Lower lobe of right lung (tissue), 2 donors: ENCODE data around the gene STAM2. TPM values are rescaled to one million over a fixed set of nuclear protein-coding genes. Genes with fewer than 3 reads are reported as not detected.
"Not testable (repeated sequence)": the region's sequence is repeated elsewhere in the genome, so short reads cannot be mapped to it uniquely, and the experiment has no call there.

ENCODE experiments used
- ATAC-seq, 2 donors: fragments of 200-7000 bp; cut with Tn5 transposase; one replicate each; pipeline ENCODE4 v1.9.1; 2020 to 2022; ENCODE audit warnings: mild to moderate bottlenecking in 2 of 2, moderate library complexity in 2 of 2
- DNase-seq: peaks from one replicate; pipeline ENCODE4 v3.0.0-alpha.2; 2020
- H3K27ac ChIP-seq: fragments of 200-600 bp; one replicate; pipeline ENCODE4 v1.8.0; 2022
- H3K27me3 ChIP-seq: fragments of 200-600 bp; one replicate; pipeline ENCODE4 v1.8.0; 2022; ENCODE audit warnings: low read depth
- H3K36me3 ChIP-seq: fragments of 200-600 bp; one replicate; pipeline ENCODE4 v1.8.0; 2022; ENCODE audit warnings: mild to moderate bottlenecking
- H3K4me1 ChIP-seq: fragments of 200-600 bp; one replicate; pipeline ENCODE4 v1.8.0; 2022
- H3K4me3 ChIP-seq: fragments of 200-600 bp; one replicate; pipeline ENCODE4 v1.8.0; 2022; ENCODE audit warnings: mild to moderate bottlenecking
- H3K9me3 ChIP-seq: fragments of 200-600 bp; one replicate; pipeline ENCODE4 v1.8.0; 2022
- intact Hi-C: fragments of 100-400 bp; cut with DNase I; formaldehyde crosslinking; loops from one replicate; pipeline ENCODE4 v1.11.0; 2022
- total RNA-seq: library from RNA; stranded (reverse); fragmentation: NEBNext Ultra II Directional; extraction: Animal tissue kit (Norgen Biotek cat#: 25700); gene quantifications from one replicate; pipeline ENCODE4 v1.2.1, GENCODE V29; 2021
- TF ChIP-seq, protein P1 (sequence below): fragments of 200-600 bp; IDR thresholded peaks from one replicate; pipeline ENCODE4 v1.8.0; 2022; ENCODE audit warnings: antibody characterized with exemption, mild to moderate bottlenecking
- donor health status: DM: no; HTN: yes; CAD: no; lungs with severe emphysema.

STAM2 gene
- total RNA-seq, 1 donor from 2014 or later = 39.8 TPM

DNA sequence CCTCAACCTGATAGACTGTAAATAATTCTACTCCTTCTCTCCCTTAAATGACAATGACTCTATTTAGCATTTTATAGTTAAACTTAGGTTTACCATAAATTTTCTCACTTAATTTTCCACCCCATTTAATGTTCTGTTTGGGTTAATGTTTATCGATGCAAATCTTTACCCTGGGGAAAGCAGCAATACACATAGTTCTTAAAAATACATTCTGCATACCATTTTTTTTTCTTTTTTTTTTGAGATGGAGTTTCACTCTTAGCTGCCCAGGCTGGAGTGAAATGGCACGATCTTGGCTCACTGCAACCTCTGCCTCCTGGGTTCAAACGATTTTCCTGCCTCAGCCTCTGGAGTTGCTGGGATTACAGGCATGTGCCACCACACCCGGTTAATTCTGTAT, 14.0 kb downstream of the STAM2 start:
- Histone ChIP-seq H3K27ac (no peak overlapping the region), H3K4me1 (peaks cover 22% of the 10 kb centered on the region)
- intact Hi-C loops = no loop called here

DNA sequence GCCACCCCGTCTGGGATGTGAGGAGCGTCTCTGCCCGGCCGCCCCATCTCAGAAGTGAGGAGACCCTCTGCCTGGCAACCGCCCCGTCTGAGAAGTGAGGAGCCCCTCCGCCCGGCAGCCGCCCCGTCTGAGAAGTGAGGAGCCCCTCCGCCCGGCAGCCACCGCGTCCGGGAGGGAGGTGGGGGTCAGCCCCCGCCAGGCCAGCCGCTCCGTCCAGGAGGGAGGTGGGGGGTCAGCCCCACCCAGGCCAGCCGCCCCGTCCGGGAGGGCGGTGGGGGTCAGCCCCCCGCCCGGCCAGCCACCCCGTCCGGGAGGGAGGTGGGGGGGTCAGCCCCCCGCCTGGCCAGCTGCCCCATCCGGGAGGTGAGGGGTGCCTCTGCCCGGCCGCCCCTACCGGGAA, 15.2 kb downstream of the STAM2 start:
- H3K27ac ChIP-seq, DNase-seq, H3K36me3 ChIP-seq, ATAC-seq, H3K27me3 ChIP-seq, intact Hi-C loops, H3K9me3 ChIP-seq, H3K4me3 ChIP-seq: not testable (repeated sequence)
- H3K4me1 ChIP-seq = peaks cover 11% of the 10 kb centered on the region

More for the DNA sequence above, 14.0 kb downstream of the STAM2 start:
- ATAC-seq (no peak), DNase-seq (no peak)
- TF ChIP-seq, protein P1, sequence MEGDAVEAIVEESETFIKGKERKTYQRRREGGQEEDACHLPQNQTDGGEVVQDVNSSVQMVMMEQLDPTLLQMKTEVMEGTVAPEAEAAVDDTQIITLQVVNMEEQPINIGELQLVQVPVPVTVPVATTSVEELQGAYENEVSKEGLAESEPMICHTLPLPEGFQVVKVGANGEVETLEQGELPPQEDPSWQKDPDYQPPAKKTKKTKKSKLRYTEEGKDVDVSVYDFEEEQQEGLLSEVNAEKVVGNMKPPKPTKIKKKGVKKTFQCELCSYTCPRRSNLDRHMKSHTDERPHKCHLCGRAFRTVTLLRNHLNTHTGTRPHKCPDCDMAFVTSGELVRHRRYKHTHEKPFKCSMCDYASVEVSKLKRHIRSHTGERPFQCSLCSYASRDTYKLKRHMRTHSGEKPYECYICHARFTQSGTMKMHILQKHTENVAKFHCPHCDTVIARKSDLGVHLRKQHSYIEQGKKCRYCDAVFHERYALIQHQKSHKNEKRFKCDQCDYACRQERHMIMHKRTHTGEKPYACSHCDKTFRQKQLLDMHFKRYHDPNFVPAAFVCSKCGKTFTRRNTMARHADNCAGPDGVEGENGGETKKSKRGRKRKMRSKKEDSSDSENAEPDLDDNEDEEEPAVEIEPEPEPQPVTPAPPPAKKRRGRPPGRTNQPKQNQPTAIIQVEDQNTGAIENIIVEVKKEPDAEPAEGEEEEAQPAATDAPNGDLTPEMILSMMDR = no peak
- Histone ChIP-seq H3K27me3 (no peaks in the 10 kb centered on the region), H3K9me3 (no peaks in the 10 kb centered on the region), H3K4me3 (no peak overlapping the region), H3K36me3 (no peaks in the 10 kb centered on the region)

DNA sequence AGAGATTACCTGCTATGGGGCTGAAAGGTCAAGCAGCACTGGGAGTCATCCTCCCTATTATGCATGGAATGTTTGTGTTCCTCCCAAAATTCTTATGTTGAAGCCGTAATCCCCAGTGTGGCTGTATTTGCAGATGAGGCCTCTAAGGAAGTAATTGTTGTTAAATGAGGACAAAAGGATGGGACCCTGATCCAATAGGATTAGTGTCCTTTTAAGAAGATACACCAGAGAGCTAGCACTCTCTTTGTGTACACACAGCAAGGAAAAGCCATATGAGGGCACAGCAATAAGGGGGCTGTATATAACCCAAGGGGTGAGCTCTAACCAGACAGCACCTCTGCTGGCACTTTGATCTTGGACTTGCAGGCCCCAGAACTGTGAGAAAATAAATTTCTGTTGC, 18.3 kb downstream of the STAM2 start:
- intact Hi-C loops = no loop called here
- ATAC-seq (no peak), DNase-seq (no peak)
- no peak overlapping the region for H3K27ac ChIP-seq
- TF ChIP-seq, protein P1 = no peak
- no peaks in the 10 kb centered on the region for H3K27me3 ChIP-seq
- H3K4me3 ChIP-seq = no peak overlapping the region
- H3K36me3 ChIP-seq = no peaks in the 10 kb centered on the region
- no peaks in the 10 kb centered on the region for H3K4me1 ChIP-seq
- no peaks in the 10 kb centered on the region for H3K9me3 ChIP-seq

DNA sequence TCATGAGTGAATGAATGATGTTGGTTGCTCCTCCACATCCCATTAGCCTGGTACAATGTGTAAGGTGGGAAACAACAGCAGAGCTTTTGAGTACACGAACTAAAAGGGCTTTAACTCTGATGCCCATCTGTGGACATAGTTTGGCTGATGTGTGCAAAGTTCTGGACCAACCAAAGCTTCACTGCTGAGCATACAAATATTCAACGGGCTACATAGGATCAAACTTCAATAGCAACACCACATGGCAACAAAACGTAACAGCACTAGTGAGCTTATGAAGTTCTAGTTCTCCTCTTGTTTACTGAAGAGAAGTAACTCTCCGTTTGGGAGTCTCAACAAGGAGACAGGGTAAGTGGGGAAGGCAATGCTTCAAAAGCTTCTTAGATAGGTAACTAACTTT, 20.4 kb downstream of the STAM2 start:
- Histone ChIP-seq H3K4me1 (no peaks in the 10 kb centered on the region), H3K36me3 (no peaks in the 10 kb centered on the region), H3K4me3 (no peak overlapping the region), H3K27me3 (no peaks in the 10 kb centered on the region), H3K27ac (no peak overlapping the region), H3K9me3 (no peaks in the 10 kb centered on the region)
- peak in 1 of 2 donors; percentile 46 for ATAC-seq
- intact Hi-C loops = no loop called here
- TF ChIP-seq, protein P1 = no peak
- no peak for DNase-seq

DNA sequence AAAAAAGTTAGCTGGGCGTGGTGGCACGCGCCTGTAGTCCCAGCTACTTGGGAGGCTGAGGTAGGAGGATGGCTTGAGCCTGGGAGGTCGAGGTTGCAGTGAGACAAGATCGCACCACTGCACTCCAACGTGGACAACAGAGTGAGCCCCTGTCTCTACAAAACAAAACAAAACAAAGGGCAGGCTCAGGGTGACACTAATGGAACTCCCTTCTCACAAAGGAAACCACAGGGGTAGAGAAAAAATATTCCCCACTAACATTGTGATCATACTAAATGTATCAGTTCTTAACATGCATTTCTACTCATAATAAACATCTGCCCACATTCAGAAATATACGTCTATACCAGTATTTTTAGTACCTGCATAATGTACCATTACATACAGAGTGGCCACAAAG, 21.1 kb downstream of the STAM2 start:
- Histone ChIP-seq H3K4me3 (no peak overlapping the region), H3K27me3 (no peaks in the 10 kb centered on the region), H3K4me1 (no peaks in the 10 kb centered on the region), H3K36me3 (peaks cover 7% of the 10 kb centered on the region), H3K9me3 (no peaks in the 10 kb centered on the region), H3K27ac (no peak overlapping the region)
- ATAC-seq (no peak), DNase-seq (no peak)
- TF ChIP-seq, protein P1 = no peak
- intact Hi-C loops = no loop called here

DNA sequence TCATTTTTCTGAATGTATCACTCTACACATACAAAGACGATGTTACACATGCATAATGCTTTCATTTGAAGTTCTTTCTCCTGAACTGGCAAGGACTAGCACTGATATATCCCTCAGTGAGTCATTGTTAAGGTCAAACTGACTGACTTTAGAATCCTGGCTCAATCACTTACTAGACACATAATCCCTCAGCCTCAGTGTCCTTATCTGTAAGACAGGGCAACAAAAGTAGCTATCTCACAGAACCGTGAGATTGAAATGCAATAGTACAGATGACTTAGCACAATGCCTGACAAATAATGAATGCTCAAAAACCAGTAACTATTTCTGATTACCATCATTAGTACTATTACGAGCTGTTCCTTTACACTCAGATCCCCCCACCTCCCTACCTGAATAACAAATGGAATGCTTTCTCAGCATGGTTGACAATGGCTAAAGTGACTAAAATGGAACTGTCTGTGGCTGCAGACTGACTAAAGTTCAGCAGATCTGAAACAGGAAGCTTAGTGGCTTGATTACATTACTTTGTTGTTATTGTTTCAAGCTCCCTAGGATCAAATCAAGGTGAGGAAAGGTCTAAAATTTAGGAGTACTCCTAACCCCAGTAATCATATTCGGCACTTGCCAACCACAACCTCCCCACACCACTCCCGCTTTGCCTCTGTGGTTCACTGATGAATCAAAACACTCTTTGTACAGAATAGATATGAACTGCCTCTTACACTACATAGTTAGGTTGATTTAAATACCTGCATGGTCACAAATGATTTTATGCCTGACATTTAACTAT, 40.9 kb downstream of the STAM2 start:
- Histone ChIP-seq H3K4me1 (no peaks in the 10 kb centered on the region), H3K36me3 (peaks cover 33% of the 10 kb centered on the region), H3K27me3 (no peaks in the 10 kb centered on the region), H3K27ac (no peak overlapping the region), H3K9me3 (no peaks in the 10 kb centered on the region), H3K4me3 (no peak overlapping the region)
- no peak for ATAC-seq
- no peak for DNase-seq
- TF ChIP-seq, protein P1 = no peak
- intact Hi-C loops = no loop called here
